HG03439 (cell line): ENCODE results near the gene SLC12A5.

Source experiments
- ATAC-seq: cut with Tn5 transposase; IDR thresholded peaks from one replicate; pipeline ENCODE4 v1.9.1; 2021; ENCODE audit warnings: mild to moderate bottlenecking, moderate library complexity; ENCODE audit not compliant: unreplicated experiment

Gene SLC12A5

DNA sequence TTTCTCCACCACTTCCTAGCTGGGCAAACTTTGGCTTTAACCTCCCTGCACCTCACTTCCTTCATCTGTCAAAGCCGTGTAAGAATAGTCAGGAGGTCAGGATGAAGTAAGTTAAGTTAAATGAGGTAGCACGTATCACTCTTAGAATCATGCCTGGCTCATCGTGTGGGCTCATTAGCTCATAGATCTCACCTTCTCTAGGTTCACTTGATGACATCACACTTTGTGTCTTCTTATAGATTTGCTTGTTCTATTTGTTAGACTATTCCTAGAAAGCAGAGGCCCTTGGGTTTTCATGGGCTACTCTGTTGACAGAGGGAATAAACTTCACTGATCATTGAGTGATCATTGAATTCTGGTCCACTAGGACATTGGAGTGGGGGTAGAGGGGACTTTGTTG lies 72.9 kb downstream of the SLC12A5 start:
- no peak for ATAC-seq

DNA sequence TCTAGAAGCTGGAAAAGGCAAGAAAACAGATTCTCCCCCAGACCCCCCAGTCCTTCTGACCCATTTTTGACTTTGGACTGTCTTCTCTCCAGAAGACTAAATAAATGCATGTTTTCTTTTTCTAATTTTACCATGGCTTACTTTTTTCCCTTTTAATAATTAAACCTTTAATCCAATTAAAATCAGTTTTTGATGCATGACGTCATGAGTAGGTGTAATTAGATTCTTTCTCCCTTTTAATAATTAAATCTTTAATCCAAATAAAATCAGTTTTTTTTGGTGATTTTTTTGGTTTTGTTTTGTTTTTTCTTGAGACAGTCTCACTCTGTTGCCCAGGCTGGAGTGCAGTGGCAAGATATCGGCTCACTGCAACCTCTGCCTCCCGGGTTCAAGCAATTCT lies 73.9 kb downstream of the SLC12A5 start:
- no peak for ATAC-seq

DNA sequence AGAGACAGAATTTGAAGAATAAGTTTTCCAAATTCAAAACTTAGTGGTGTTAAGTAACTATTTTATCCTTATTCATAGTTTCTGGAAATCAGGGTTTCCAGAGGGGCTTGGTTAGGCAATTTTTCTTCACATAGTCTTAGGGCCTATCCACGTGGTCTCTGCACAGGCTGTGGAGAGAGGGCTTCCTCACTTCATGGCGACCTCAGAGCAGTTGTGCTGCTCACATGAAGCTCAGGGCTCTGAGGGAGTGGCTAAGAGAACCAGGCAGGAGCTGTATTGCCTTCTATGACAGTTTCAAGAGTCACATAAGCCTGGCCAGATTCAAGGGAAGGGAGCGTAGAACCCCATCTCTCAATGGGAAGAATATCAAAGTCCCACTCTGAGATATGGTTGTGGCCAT lies 75.2 kb downstream of the SLC12A5 start:
- no peak for ATAC-seq

DNA sequence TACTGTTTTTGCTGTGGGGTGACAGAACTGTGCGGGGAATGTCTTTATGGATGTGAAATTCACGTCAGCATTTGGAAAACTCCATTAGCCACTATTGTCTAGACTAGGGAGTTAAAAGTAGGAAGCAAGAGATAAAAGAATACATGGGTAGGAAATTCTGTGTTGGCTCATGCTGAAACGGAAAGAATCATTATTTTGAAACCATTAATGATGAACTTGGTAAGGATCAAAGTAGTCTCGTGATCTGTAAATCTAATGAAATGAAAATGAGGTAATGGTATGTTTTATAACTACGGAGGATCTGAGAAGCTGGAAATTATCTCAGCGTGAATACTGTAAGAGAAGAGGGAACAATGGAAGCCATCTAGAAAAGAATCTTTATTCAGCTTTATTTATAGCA lies 78.0 kb downstream of the SLC12A5 start:
- no peak for ATAC-seq

DNA sequence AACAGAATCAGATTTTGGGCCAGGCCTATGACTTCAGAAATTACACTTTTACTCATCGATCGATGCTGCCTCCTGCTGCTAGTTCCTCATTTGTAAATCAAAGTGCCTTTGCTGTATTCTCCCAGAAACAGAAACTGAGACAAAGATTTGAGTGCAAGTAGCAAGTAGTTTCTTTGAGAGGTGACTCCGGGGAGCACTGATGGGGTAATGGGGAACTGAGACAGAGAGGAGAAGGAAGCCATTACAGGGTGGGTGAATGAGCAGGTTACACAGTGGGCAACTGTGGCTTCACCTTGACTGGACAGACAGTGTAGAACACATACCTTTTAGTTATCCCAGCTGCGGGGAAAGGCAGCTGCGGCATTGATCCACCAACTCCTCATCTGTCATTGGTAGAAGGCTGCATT lies 79.4 kb downstream of the SLC12A5 start:
- peak; percentile 88 for ATAC-seq

DNA sequence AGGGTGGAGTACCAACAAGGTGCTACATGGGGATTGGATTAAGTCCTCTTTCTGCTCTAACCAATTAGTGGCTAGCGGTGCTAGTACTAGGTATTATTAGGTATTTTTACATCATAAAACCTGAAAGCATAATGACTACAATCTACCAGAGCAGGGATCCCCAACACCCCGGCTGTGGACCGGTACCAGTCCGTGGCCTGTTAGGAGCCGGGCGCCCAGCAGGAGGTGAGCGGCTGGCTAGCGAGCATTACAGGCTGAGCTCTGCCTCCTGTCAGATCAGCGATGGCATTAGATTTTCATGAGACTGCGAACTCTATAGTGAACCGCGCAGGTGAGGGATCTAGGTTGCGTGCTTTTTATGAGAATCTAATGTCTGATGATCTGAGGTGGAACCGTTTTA lies 80.0 kb downstream of the SLC12A5 start:
- ATAC-seq = no peak
